Dermis microvascular lymphatic vessel endothelial cell (primary cell): ENCODE data around the gene RAP1GAP. TPM values are rescaled to one million over a fixed set of nuclear protein-coding genes. Genes with fewer than 3 reads are reported as not detected.
"Not testable (repeated sequence)": the region's sequence is repeated elsewhere in the genome, so short reads cannot be mapped to it uniquely, and the experiment has no call there.

Experiments
- DNase-seq, 2 donors: peaks; one replicate each; pipeline versions ENCODE4 v3.0.0 to v3.0.0-alpha.2; 2010; ENCODE audit warnings: low read depth in 2 of 2
- total RNA-seq: library from RNA; depleted of rRNA; stranded (reverse); fragments of >200 nt; gene quantifications from 2 replicates; pipeline ENCODE4 v1.2.1, GENCODE V29; 2014

RAP1GAP gene
- total RNA-seq, 1 donor from 2014 or later: not detected

DNA sequence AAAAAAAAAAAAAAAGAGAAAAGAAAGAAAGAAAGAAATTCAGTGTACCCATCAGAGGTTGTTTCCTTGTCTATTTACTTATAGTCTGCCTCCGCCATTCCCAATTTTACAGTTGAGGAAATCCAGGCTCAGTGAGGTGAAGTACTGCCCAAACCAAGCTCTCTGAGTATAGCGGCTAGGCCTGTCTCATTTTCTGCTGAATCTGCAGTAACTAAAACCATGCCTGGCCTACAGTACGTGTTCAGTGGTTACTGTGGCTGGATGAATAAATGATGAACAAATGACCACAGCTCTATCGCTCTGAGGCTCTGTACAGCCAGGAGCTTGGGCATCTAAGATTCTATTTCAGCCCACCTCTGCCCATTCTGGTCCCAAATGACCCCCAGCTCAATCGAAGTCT is 24.3 kb downstream of the RAP1GAP start:
- DNase-seq: no peak

- no peak for DNase-seq
Measured at GRCh38 chr1:21644348-21644747, 24.8 kb downstream of the RAP1GAP start.

DNA sequence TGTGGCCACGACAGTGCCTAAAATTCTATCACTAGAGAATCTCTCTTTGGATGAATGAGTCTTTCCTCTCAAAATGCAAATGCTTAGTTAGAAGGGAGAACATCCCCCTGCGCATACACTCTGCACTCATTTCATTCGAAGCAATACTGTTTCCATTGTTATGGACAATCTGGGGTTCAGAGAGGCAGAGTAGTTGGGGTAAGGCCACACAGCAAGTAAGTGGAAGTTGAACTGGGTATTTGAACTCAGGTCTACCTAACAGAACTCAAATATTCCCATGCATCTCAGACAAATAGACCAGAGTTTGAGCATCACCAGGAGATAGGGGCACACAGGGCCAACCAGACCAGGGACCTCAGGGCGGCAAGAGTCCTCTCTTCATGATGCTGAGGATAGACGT is 25.5 kb downstream of the RAP1GAP start:
- no peak for DNase-seq

DNA sequence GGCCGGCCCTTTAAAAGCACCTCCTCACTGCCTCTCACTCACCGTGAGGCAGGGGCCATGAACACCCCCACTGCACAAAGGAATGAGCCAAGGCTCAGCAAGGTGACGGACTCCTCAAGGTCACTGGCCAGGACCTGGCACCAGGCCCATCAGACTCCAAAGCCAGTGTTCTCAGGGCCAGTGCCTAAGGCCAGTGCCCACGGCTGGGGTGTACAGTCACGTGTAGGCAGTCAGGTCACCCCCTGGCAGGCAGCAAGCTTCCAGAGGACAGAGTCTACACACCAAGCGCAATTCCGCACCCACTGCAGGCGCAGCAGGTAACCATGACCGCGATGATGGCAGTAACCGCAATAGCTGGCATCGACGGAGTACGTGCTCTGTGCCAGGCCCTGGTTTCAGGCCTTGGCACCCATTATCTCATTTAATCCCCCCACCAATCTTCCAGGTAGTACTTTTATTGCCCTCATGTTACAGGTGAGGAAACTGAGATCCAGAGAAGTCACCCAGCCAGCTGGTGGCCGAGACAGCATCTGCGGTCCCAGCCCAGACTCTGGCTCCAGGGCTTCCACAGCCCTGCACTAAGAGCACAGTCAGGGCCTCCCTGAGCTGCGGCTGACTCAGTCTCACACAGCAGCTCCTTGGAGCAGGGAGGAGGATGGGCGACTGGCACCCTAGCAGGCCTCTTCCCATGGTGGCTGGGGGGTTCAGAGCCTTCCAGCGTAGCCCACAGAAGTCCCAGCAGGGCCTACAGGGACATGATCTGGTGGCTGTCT is 27.0 kb downstream of the RAP1GAP start:
- no peak for DNase-seq

DNA sequence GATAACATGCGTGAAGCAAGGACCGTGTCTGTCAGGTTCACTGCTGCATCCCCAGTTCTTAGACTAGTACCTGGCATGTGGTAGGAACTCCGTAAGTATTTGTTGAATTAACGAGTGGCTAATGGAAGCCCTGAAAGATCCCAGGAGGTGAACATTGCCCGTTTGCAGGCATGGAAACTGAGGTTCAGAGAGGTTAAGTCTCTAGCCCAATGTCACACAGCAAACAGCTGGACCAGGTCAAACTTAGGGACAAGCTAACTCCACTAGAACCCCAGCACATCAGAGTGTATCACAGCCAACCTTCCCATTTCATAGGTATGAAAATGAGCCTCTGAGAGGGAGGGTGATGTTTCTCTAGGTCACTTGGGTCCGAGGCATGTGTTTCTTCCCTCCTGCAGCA is 27.6 kb downstream of the RAP1GAP start:
- no peak for DNase-seq

GRCh38 chr1:21641076-21641475 is 28.1 kb downstream of the RAP1GAP start:
- DNase-seq: no peak

GRCh38 chr1:21640653-21641052 is 28.5 kb downstream of the RAP1GAP start:
- no peak for DNase-seq

- no peak for DNase-seq
Measured at GRCh38 chr1:21639594-21640041, 29.5 kb downstream of the RAP1GAP start.

GRCh38 chr1:21638531-21639341 is 30.4 kb downstream of the RAP1GAP start:
- DNase-seq: peak in 1 of 2 donors; percentile 16

DNA sequence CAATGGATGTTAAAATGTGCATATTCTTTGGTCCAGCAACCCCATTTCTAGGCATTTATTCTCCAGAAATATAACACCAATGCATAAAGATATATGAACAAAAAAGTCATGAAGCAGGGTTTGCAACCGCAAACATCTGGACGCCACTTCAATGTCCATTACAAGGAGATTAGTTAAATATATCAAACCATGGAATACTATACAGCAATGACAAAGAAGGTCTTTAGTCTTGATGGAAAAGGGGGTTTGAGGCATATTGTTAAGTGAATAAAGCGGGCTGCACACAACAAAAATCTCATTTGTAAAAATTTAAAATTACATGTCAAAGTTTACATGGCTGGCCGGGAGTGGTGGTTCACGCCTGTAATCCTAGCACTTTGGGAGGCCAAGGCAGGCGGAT is 31.6 kb downstream of the RAP1GAP start:
- DNase-seq: no peak

GRCh38 chr1:21636029-21636428 is 33.1 kb downstream of the RAP1GAP start:
- no peak for DNase-seq

DNA sequence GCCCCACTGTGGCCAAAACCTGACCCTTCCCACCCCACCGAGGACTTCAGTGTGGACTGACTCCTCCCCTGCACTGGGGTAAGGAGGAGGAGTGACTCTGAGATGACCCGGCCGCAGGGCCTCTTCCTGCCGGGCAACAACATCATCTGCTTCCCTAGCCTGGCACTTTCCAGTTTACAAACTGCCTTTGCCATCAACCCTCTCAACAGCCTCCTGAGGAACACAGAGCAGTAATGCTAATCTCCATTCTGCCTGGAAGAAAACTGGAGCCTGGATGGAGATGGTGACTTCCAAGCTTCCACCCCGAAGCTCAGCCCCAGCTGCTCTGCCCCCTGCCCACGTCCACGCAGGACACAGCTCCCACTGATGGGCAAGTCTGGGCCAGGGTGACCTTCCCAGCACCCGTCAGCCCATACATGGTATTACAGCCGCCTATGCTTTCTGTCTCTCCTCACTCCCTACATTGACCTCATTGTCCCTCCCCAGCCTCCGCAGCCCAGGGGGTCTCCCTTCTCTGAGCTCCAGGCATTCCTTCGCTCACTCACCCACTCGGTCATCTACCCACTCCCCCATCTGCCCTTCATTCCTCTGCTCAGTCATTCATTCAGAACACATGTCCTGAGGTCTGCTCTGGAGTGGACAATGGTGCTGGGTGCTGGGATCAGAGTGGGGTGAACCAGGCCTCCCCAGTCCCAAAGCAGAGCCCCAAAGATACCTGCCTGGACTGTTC is 34.2 kb downstream of the RAP1GAP start:
- no peak for DNase-seq

GRCh38 chr1:21633992-21634805 is 35.0 kb downstream of the RAP1GAP start:
- no peak for DNase-seq

DNA sequence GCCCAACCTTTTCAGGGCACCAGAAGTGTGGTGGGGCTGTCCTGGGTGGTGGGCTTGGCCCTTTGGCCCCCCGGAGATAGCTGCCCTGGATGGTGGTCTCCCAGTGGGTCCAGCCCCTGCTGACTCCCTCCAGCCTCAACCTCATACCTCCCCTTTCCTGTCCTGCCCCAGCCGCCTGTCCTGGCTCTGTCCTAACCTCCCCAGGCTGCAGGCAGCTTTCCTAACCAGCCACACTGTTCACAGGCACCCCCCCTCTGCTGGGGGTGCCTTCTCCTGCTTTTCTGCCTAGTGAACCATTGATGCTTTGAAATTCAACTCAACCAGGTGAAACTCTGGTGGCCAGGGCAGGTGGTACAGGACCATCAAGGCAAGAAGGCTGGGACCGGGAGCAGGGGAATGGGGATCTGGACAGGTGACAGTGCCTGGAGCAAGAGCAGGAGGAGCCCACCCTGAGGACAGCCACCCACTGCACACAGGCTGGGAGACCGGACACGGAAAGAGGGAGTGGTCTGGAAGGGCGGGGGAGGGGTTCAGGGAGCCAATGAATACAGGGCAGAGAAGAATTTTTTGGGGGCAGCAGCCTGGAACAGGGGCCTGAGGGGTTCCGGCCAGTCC is 35.9 kb downstream of the RAP1GAP start:
- no peak for DNase-seq

- DNase-seq: no peak
Measured at GRCh38 chr1:21631944-21632887, 36.9 kb downstream of the RAP1GAP start.

GRCh38 chr1:21631590-21631943 is 37.6 kb downstream of the RAP1GAP start:
- DNase-seq: not testable (repeated sequence)

DNA sequence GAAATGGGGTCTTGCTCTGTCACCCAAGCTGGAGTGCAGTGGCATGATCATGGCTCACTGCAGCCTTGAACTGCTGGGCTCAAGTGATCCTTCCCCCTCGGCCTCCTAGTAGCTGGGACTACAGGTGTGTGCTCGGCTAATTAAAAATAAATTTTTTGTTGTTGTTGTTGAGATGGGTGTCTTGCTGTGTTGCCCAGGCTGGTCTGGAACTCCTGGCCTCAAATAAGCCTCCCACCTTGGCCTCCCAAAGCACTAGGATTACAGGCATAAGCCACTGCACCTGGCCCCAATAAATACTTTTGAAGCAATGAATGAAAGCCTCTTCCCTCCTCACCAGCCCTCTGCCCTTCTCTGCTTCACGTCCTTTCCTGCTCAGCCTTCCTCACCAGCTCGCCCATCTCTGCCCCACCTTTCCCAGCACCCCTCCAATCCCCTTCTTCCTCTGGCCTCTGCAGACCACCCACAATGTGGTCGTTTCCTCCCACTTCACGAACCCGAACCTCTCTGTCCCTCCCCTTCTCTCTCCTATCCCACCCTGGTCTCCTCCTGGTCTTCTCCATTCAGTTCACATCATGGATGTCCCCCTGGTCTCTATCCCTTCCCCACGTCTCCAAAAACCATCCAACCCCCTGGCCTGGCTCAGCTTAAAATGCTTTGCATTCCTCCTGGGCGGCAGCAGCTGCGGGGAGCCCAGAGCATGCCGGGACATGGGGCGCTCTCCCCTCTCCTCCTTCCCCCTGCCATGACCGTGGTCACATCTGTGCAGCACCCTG is 38.4 kb downstream of the RAP1GAP start:
- DNase-seq: no peak

GRCh38 chr1:21629971-21630370 is 39.2 kb downstream of the RAP1GAP start:
- DNase-seq: no peak

DNA sequence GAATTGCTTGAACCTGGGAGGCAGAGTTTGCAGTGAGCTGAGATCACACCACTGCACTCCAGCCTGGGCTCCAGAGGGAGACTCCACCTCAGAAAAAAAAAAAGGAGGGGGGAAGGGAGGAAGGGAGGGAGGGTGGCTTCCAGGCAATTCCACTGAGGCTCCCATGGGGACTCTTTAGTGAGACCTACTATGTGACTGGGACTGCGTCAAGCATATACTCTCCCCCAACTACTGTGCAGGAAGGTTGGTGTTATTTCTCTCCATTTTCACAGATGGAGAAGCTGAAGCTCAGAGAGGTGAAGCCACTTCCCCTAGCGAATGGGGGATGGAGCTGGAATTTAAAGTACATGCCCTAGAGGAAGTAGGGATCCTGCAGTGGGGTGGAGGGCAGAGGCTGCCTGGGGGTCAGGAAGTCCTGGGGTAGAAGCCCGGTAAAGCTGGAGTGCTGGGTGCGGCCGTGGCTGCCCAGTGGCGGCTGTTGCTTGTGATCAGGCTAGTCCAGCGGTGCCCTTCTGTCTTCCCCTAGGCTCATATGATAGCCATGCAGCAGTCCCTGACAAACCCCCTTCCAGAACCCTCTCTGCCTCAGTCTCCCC is 40.3 kb downstream of the RAP1GAP start:
- DNase-seq: no peak
